Neutrophil (primary cell): ENCODE data around the gene METTL1.

Experiments
- H3K27ac ChIP-seq: fragments of 200-600 bp; sonication (generic); 2 replicates; pipeline ENCODE4 v1.5.1; 2016; ENCODE audit warnings: mild to moderate bottlenecking, moderate library complexity
- H3K27me3 ChIP-seq: fragments of 200-600 bp; sonication (generic); 2 replicates; pipeline ENCODE4 v1.6.0; 2016; ENCODE audit warnings: mild to moderate bottlenecking
- H3K36me3 ChIP-seq: fragments of 200-600 bp; sonication (generic); 2 replicates; pipeline ENCODE4 v1.5.1; 2017
- H3K4me1 ChIP-seq, 2 experiments: fragments of 200-600 bp in 1 of 2; sonication (generic) in 1 of 2; 1 replicate in 1 of 2; 2 replicates in 1 of 2; pipeline versions ENCODE4 v1.5.1 to v1.6.1; 2013 to 2016; ENCODE audit warnings: low read depth in 1 of 2, low read length in 1 of 2, mild to moderate bottlenecking in 1 of 2, moderate library complexity in 1 of 2; ENCODE audit not compliant: control insufficient read depth in 1 of 2, insufficient read depth in 1 of 2
- H3K4me3 ChIP-seq, 2 experiments: fragments of 200-600 bp in 1 of 2; sonication (generic) in 1 of 2; 1 replicate in 1 of 2; 2 replicates in 1 of 2; pipeline ENCODE4 v1.5.1; 2013 to 2016; ENCODE audit warnings: low read depth in 1 of 2, low read length in 1 of 2, mild to moderate bottlenecking in 1 of 2, moderate library complexity in 1 of 2
- H3K9me3 ChIP-seq: fragments of 200-600 bp; sonication (generic); 2 replicates; pipeline ENCODE4 v1.5.1; 2016
- CTCF ChIP-seq: fragments of 200-600 bp; sonication (generic); IDR thresholded peaks from 2 replicates; pipeline ENCODE4 v1.5.1; 2016; ENCODE audit warnings: antibody characterized with exemption

The METTL1 gene

DNA sequence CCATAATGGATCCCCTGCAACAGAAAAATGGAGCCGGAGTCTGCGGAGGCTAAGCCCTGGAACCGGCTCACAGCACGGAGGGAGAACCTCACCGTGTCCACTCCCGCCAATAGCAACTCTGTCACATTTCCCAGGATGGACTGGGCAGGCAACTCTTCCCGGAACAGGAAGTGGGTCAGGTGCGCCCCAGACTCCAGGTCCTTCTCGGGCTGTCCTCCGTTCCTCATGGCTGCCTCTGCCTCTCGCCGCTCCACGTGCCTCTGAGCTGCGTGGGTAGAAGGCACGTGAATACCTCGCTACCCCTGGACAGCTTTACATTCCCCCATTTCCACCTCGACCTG, 7.3 kb downstream of the METTL1 start:
- Histone ChIP-seq H3K36me3 (no peaks in the 10 kb centered on the region), H3K27me3 (peaks cover 73% of the 10 kb centered on the region), H3K9me3 (no peaks in the 10 kb centered on the region), H3K4me3 (peak overlapping the region; percentile 26 to 47), H3K4me1 (peaks cover 27 to 28% of the 10 kb centered on the region in 2 experiments), H3K27ac (no peak overlapping the region)
- no peak for TF ChIP-seq CTCF

DNA sequence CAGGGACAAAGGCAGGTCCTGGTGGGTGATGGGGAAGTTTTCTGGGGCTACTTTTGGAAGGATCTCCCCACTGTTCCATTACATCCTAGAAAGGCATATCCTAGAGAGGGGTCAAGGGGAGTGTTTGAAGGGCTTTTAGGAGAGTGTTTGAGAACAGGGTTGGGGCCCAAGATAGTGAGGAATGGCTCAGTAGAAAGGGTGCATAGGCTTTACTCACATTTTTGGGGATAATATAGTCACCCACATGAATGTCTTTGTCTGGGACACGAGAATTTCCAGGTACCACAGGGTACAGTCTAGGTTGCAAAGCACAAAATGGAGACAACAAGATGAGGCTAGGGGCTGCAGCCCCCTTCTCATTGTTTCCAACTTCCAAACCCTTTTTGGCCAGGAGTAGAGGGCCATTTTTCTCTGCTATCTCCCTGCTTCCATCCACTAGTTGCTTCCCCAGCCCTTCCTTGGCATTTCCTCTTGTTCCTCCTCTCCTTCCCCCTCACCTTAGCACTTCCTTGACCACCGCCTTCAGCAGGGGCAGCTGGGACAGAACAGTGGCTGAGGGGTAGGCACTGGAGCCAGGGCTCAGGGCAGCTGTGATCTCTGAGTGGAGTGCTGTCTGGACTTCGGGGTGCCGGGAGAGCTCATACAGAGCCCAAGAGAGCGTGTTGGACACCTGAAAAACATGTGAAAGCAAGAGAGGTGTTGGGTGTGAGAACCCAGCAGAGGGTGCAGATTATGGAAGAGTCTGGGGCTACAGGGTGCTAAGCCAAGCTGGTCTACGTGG, 7.8 kb downstream of the METTL1 start:
- no peak overlapping the region for H3K27ac ChIP-seq
- peaks cover 73% of the 10 kb centered on the region for H3K27me3 ChIP-seq
- no peak for TF ChIP-seq CTCF
- H3K4me3 ChIP-seq: no peak overlapping the region
- no peaks in the 10 kb centered on the region for H3K9me3 ChIP-seq
- no peaks in the 10 kb centered on the region for H3K36me3 ChIP-seq
- H3K4me1 ChIP-seq: peaks cover 27 to 28% of the 10 kb centered on the region in 2 experiments

DNA sequence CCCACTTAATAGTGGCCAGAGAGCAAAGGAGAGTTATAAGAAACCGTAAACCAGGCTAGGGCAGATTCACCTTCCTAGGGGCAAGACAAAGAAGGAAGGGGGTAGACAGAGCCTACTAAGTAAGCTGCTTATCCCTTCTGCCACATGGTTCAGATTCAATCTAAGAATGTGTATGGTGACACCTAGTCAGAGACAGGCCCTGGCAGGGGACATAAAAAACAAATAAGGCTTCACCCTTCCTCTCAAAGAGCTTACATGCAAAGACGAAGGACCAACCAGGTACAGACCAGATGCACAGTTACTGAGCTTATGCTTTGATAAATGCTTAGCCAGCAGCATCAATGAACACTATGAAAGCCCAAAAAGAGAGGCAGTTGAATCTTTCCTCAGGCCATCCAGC, 9.4 kb downstream of the METTL1 start:
- no peak overlapping the region for H3K4me3 ChIP-seq
- H3K27ac ChIP-seq: no peak overlapping the region
- TF ChIP-seq CTCF: no peak
- peaks cover 60% of the 10 kb centered on the region for H3K27me3 ChIP-seq
- no peaks in the 10 kb centered on the region for H3K9me3 ChIP-seq
- peaks cover 27 to 28% of the 10 kb centered on the region in 2 experiments for H3K4me1 ChIP-seq
- H3K36me3 ChIP-seq: no peaks in the 10 kb centered on the region

GRCh38 chr12:57761391-57761998, 10.4 kb downstream of the METTL1 start:
- TF ChIP-seq CTCF: no peak
- peaks cover 26 to 27% of the 10 kb centered on the region in 2 experiments for H3K4me1 ChIP-seq
- no peak overlapping the region for H3K27ac ChIP-seq
- peaks cover 58% of the 10 kb centered on the region for H3K27me3 ChIP-seq
- no peaks in the 10 kb centered on the region for H3K9me3 ChIP-seq
- H3K4me3 ChIP-seq: no peak overlapping the region
- no peaks in the 10 kb centered on the region for H3K36me3 ChIP-seq

DNA sequence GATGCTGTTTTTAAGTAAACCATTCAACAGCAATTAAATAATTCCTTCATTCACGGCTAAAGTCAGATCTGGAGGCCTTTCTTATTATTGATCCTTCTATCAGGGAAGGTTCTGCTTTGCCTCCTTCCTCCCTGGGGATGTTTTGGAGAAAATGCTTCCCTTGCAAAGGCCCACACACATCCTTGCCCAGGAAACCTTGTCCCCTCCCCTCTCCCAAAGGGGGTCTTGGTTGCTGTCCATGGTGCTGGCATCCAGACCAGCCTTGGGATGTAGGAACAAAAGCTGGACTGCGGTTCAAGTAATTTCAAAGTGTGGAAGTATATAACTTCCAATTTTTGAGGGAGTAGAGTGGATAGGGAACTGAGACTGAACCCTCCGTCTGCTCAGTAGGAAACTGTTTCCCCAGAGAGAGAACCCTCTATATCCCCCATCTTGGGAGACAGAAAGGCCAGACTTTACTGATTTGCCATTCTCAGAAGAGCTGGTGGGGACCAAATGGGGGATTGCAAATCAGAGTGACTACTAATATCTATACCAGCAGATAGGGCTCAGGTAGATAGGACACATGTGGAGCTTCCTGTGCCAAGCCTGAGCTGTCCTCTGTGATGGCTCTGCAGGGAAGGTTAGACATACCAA, 11.4 kb downstream of the METTL1 start:
- H3K4me1 ChIP-seq: peaks cover 25% of the 10 kb centered on the region in 2 experiments
- no peak overlapping the region for H3K27ac ChIP-seq
- H3K4me3 ChIP-seq: no peak overlapping the region
- no peaks in the 10 kb centered on the region for H3K9me3 ChIP-seq
- peaks cover 58% of the 10 kb centered on the region for H3K27me3 ChIP-seq
- TF ChIP-seq CTCF: no peak
- no peaks in the 10 kb centered on the region for H3K36me3 ChIP-seq
